ENCODE results near the gene SPRR5.

SPRR5 gene

GRCh38 chr1:152959801-152960451, 12.9 kb downstream of the SPRR5 start:
- TF ChIP-seq YY1 (IDR thresholded peaks at IDR 0.05; ENCODE audit: low read depth) (no peak), CREB1 (IDR thresholded peaks at IDR 0.05; ENCODE audit: low read depth) (no peak), CEBPB (IDR thresholded peaks at IDR 0.05) (no peak), TCF12 (IDR thresholded peaks at IDR 0.05; ENCODE audit: low read depth) (no peak), EGR1 (IDR thresholded peaks at IDR 0.05) (no peak), ZBTB7A (IDR thresholded peaks at IDR 0.05; ENCODE audit: low read depth) (no peak)

GRCh38 chr1:152960452-152961044, 13.5 kb downstream of the SPRR5 start:
- TF ChIP-seq CREB1 (IDR thresholded peaks at IDR 0.05; ENCODE audit: low read depth) (no peak), RAD21 (IDR thresholded peaks at IDR 0.05; ENCODE audit: low read depth) (peak; percentile 32; the same call in 1 of the 2 replicates)

DNA sequence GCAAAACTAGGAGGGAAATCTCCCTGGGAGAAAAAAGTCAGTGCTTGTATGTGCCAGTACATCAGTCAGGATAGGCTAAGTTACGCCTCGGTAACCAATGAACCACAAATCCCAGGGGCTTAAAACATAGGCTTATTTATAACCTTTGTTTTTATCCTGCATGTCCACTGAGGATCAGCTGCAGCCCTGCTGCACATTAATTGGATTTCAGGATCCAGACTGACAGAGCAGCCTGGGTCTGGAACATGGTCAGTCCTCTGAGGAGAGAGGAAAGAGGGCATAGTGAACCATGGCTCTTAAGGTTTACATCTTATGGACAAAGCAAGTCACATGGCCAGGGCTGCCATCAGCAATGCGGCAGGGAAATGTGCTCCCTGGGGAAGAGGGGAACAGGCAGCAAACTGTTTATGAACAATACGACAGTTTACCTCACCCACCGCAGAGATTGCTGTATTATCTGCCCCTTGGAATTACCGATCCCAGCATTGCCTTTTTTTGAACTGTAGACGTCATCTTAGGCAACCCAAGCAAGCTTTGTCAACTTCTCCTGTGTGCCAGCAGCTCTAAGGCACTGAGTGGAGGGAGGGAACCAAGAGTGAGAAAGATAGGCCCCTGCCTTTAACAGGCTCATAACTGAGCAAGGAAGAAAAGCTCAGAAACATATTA, 14.4 kb downstream of the SPRR5 start:
- no peak for TF ChIP-seq EP300 (IDR thresholded peaks at IDR 0.05; ENCODE audit: borderline replicate concordance)
- no peak for TF ChIP-seq TAF1 (IDR thresholded peaks at IDR 0.05; ENCODE audit: low read depth)
- no peak for TF ChIP-seq CEBPB (IDR thresholded peaks at IDR 0.05)
- no peak for TF ChIP-seq ZBTB7A (IDR thresholded peaks at IDR 0.05; ENCODE audit: low read depth)
- TF ChIP-seq NFIC (IDR thresholded peaks at IDR 0.05), result no peak
- TF ChIP-seq, protein P1, sequence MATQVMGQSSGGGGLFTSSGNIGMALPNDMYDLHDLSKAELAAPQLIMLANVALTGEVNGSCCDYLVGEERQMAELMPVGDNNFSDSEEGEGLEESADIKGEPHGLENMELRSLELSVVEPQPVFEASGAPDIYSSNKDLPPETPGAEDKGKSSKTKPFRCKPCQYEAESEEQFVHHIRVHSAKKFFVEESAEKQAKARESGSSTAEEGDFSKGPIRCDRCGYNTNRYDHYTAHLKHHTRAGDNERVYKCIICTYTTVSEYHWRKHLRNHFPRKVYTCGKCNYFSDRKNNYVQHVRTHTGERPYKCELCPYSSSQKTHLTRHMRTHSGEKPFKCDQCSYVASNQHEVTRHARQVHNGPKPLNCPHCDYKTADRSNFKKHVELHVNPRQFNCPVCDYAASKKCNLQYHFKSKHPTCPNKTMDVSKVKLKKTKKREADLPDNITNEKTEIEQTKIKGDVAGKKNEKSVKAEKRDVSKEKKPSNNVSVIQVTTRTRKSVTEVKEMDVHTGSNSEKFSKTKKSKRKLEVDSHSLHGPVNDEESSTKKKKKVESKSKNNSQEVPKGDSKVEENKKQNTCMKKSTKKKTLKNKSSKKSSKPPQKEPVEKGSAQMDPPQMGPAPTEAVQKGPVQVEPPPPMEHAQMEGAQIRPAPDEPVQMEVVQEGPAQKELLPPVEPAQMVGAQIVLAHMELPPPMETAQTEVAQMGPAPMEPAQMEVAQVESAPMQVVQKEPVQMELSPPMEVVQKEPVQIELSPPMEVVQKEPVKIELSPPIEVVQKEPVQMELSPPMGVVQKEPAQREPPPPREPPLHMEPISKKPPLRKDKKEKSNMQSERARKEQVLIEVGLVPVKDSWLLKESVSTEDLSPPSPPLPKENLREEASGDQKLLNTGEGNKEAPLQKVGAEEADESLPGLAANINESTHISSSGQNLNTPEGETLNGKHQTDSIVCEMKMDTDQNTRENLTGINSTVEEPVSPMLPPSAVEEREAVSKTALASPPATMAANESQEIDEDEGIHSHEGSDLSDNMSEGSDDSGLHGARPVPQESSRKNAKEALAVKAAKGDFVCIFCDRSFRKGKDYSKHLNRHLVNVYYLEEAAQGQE (IDR thresholded peaks at IDR 0.05; ENCODE audit: low read depth), result no peak
- no peak for TF ChIP-seq YY1 (IDR thresholded peaks at IDR 0.05; ENCODE audit: low read depth)
- TF ChIP-seq, protein P2, sequence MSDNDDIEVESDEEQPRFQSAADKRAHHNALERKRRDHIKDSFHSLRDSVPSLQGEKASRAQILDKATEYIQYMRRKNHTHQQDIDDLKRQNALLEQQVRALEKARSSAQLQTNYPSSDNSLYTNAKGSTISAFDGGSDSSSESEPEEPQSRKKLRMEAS (IDR thresholded peaks at IDR 0.05), result no peak
- no peak for TF ChIP-seq FOXM1 (IDR thresholded peaks at IDR 0.05; ENCODE audit: borderline replicate concordance, low read depth)
- no peak for TF ChIP-seq TEAD4 (IDR thresholded peaks at IDR 0.05)
- no peak for TF ChIP-seq TCF12 (IDR thresholded peaks at IDR 0.05; ENCODE audit: low read depth)
- TF ChIP-seq EGR1 (IDR thresholded peaks at IDR 0.05), result no peak
- TF ChIP-seq USF1 (IDR thresholded peaks at IDR 0.05), result no peak
- TF ChIP-seq CREB1 (IDR thresholded peaks at IDR 0.05; ENCODE audit: low read depth), result no peak
- TF ChIP-seq RAD21 (IDR thresholded peaks at IDR 0.05; ENCODE audit: low read depth), result no peak

GRCh38 chr1:152962876-152963415, 15.9 kb downstream of the SPRR5 start:
- TF ChIP-seq EGR1 (IDR thresholded peaks at IDR 0.05), result no peak
- TF ChIP-seq ZBTB7A (IDR thresholded peaks at IDR 0.05; ENCODE audit: low read depth), result no peak
- TF ChIP-seq NFIC (IDR thresholded peaks at IDR 0.05), result no peak
- TF ChIP-seq EP300 (IDR thresholded peaks at IDR 0.05; ENCODE audit: borderline replicate concordance), result no peak
- TF ChIP-seq FOXM1 (IDR thresholded peaks at IDR 0.05; ENCODE audit: borderline replicate concordance, low read depth), result no peak
- TF ChIP-seq USF1 (IDR thresholded peaks at IDR 0.05), result no peak
- TF ChIP-seq RAD21 (IDR thresholded peaks at IDR 0.05; ENCODE audit: low read depth), result no peak
- TF ChIP-seq, protein P2 (IDR thresholded peaks at IDR 0.05), result no peak
- TF ChIP-seq TAF1 (IDR thresholded peaks at IDR 0.05; ENCODE audit: low read depth), result no peak

DNA sequence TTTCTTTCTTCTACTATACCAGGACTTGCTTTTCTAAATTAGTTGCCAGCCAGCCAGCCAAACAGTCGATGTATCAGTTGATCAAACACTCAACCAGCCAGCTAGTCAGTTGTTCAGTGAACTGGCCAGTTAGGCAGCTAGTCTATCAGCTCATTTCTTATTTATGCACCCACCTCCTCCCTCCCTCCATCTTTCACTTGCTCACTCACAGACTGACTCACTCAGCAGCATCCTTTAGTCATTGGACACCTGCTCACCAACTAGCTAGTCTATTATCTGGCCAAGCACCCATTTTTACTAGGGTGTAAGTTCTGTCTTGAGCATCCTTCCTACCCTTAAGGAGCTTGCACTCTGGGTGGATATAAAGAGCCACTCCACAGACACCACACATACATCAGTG, 17.5 kb downstream of the SPRR5 start:
- TF ChIP-seq CEBPB (IDR thresholded peaks at IDR 0.05), result no peak
- TF ChIP-seq TCF12 (IDR thresholded peaks at IDR 0.05; ENCODE audit: low read depth), result no peak
- TF ChIP-seq YY1 (IDR thresholded peaks at IDR 0.05; ENCODE audit: low read depth), result no peak
- no peak for TF ChIP-seq EP300 (IDR thresholded peaks at IDR 0.05; ENCODE audit: borderline replicate concordance)
- TF ChIP-seq, protein P1 (IDR thresholded peaks at IDR 0.05; ENCODE audit: low read depth), result no peak
- no peak for TF ChIP-seq RAD21 (IDR thresholded peaks at IDR 0.05; ENCODE audit: low read depth)
- no peak for TF ChIP-seq FOXM1 (IDR thresholded peaks at IDR 0.05; ENCODE audit: borderline replicate concordance, low read depth)
- no peak for TF ChIP-seq TAF1 (IDR thresholded peaks at IDR 0.05; ENCODE audit: low read depth)
- TF ChIP-seq EGR1 (IDR thresholded peaks at IDR 0.05), result no peak
- TF ChIP-seq ZBTB7A (IDR thresholded peaks at IDR 0.05; ENCODE audit: low read depth), result no peak
- TF ChIP-seq TEAD4 (IDR thresholded peaks at IDR 0.05), result no peak
- no peak for TF ChIP-seq NFIC (IDR thresholded peaks at IDR 0.05)
- TF ChIP-seq USF1 (IDR thresholded peaks at IDR 0.05), result no peak
- TF ChIP-seq, protein P2 (IDR thresholded peaks at IDR 0.05), result no peak
- no peak for TF ChIP-seq CREB1 (IDR thresholded peaks at IDR 0.05; ENCODE audit: low read depth)
